Body of pancreas (tissue), 4 donors: ENCODE results near the gene PTGES. TPM values are rescaled to one million over a fixed set of nuclear protein-coding genes. Genes with fewer than 3 reads are reported as not detected.
"Not testable (repeated sequence)": the region's sequence is repeated elsewhere in the genome, so short reads cannot be mapped to it uniquely, and the experiment has no call there.

Experiments
- ATAC-seq: fragments of 150-250 bp; one replicate; pipeline ENCODE4 v1.9.1; 2016
- DNase-seq, 4 donors: peaks; one replicate each; pipeline ENCODE4 v3.0.0-alpha.2; 2019
- H3K27ac ChIP-seq, 4 donors: fragments of 200-600 bp; sonication (generic); 1 replicate in 3 of 4; 2 replicates in 1 of 4; pipeline versions ENCODE4 v1.5.1 to v1.6.1; 2016 to 2019; ENCODE audit warnings: mild to moderate bottlenecking in 1 of 4, mixed read lengths in 1 of 4, moderate library complexity in 1 of 4
- H3K27me3 ChIP-seq, 2 donors: fragments of 200-600 bp; sonication (generic); one replicate each; pipeline ENCODE4 v1.6.0; 2016; ENCODE audit warnings: mild to moderate bottlenecking in 1 of 2
- H3K36me3 ChIP-seq, 2 donors: fragments of 200-600 bp; sonication (generic); replicated peaks in 1 of 2; 2 replicates each; pipeline ENCODE4 v1.5.1; 2016; ENCODE audit warnings: low read depth in 2 of 2; ENCODE audit not compliant: insufficient read depth in 1 of 2
- H3K4me1 ChIP-seq: fragments of 200-600 bp; sonication (generic); one replicate; pipeline ENCODE4 v1.6.0; 2016
- H3K4me3 ChIP-seq, 2 donors: fragments of 200-600 bp; sonication (generic); 1 replicate in 1 of 2; 2 replicates in 1 of 2; pipeline ENCODE4 v1.5.1; 2016 to 2019
- H3K9me3 ChIP-seq, 3 donors: fragments of 200-600 bp; sonication (generic); 1 replicate in 2 of 3; 2 replicates in 1 of 3; pipeline ENCODE4 v1.5.1; 2016
- POLR2A ChIP-seq, 3 donors: fragments of 450-650 bp; IDR thresholded peaks; one replicate each; pipeline ENCODE4 v1.6.1; 2016; ENCODE audit warnings: antibody characterized with exemption in 3 of 3, mild to moderate bottlenecking in 2 of 3
- WGBS, 2 donors: methylation state at CpG; one replicate each; pipeline ENCODE4 v1.1.5; 2017; 5-methylcytosine and 5-hydroxymethylcytosine counted together
- intact Hi-C: fragments of 100-400 bp; cut with DNase I; formaldehyde crosslinking; loops from one replicate; pipeline ENCODE4 v1.15.1; 2023
- total RNA-seq, 2 donors: library from RNA; depleted of rRNA; stranded (reverse); fragments of >200 nt; gene quantifications; one replicate each; pipeline ENCODE4 v1.1.0, GENCODE V29; 2016
- TF ChIP-seq, protein P1 (sequence below), 7 experiments: fragments of 450-650 bp in 4 of 7; fragments of 200-600 bp in 3 of 7; sonication (generic) in 3 of 7; IDR thresholded peaks; one replicate each; pipeline ENCODE4 v1.5.1; 2016 to 2019; ENCODE audit warnings: antibody characterized with exemption in 7 of 7

The PTGES gene
- total RNA-seq, 2 donors from 2014 or later = 0.52 to 0.66 TPM

- H3K27me3 ChIP-seq = no peaks in the 10 kb centered on the region
- no peak for TF ChIP-seq POLR2A (IDR thresholded peaks at IDR 0.05)
- TF ChIP-seq, protein P1, sequence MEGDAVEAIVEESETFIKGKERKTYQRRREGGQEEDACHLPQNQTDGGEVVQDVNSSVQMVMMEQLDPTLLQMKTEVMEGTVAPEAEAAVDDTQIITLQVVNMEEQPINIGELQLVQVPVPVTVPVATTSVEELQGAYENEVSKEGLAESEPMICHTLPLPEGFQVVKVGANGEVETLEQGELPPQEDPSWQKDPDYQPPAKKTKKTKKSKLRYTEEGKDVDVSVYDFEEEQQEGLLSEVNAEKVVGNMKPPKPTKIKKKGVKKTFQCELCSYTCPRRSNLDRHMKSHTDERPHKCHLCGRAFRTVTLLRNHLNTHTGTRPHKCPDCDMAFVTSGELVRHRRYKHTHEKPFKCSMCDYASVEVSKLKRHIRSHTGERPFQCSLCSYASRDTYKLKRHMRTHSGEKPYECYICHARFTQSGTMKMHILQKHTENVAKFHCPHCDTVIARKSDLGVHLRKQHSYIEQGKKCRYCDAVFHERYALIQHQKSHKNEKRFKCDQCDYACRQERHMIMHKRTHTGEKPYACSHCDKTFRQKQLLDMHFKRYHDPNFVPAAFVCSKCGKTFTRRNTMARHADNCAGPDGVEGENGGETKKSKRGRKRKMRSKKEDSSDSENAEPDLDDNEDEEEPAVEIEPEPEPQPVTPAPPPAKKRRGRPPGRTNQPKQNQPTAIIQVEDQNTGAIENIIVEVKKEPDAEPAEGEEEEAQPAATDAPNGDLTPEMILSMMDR (IDR thresholded peaks at IDR 0.05) = no peak
- peaks cover 6% of the 10 kb centered on the region for H3K4me1 ChIP-seq
- H3K36me3 ChIP-seq = no peaks in the 10 kb centered on the region
- H3K9me3 ChIP-seq = no peaks in the 10 kb centered on the region
- DNase-seq (no peak), ATAC-seq (no peak)
- H3K27ac ChIP-seq = no peak overlapping the region
- 97 to 100% methylated on average over 4 of the region's 4 CpGs for WGBS, 2 donors
- intact Hi-C loops = no loop called here
- H3K4me3 ChIP-seq = no peak overlapping the region
Observed at GRCh38 chr9:129765764-129766317, 13.0 kb upstream of the PTGES start.

DNA sequence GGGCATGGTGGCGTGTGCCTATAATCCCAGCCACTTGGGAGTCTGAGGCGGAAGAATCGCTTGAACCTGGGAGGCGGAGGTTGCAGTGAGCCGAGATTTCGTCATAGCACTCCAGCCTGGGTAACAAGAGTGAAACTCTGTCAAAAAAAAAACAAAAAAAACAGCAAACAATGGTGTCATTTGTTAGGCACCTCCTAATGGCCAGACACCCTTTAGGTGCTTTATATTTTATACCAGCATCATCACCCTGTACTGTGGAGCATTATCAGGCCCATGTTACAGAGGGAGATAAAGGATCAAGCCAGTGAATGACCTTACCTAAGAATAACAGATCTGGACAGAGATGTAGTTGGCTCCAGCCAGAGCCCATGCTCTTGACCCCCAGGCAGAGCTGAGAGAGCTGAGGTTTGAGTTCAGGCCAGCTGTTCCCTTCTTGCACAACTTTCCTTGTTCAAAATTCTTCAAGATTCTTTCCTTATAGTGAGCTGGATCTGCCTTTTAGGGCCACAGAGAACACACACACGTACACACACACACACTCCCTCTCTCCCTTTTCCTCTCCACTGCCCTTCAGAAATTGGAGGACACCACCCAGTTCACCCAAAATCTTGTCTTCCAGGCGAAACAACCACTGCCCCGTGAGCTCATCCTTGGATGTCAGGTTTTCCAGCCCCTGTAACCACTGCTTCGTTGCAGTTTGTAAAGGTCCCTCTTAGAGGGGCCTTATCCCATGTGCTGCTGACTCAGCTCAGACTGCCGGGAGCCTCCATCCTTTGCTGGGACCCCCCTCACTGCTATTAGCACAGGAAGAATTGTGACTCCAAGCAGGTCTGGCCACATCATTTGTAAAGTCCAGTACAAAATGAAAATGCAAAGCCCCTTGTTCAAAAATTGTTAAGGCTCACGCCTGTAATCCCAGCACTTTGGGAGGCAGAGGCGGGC is 10.4 kb upstream of the PTGES start:
- Histone ChIP-seq H3K27me3 (no peaks in the 10 kb centered on the region), H3K4me1 (no peaks in the 10 kb centered on the region), H3K27ac (peak overlapping the region in 2 of 4 donors; percentile 37 to 45), H3K36me3 (no peaks in the 10 kb centered on the region), H3K4me3 (no peak overlapping the region), H3K9me3 (no peaks in the 10 kb centered on the region)
- TF ChIP-seq, protein P1 (IDR thresholded peaks at IDR 0.05) = no peak
- no peak for TF ChIP-seq POLR2A (IDR thresholded peaks at IDR 0.05)
- WGBS, 2 donors = 71 to 75% methylated on average over 13 of the region's 13 CpGs
- intact Hi-C loops = no loop called here
- DNase-seq (peak in 1 of 4 donors; percentile 41), ATAC-seq (peak; percentile 33)

DNA sequence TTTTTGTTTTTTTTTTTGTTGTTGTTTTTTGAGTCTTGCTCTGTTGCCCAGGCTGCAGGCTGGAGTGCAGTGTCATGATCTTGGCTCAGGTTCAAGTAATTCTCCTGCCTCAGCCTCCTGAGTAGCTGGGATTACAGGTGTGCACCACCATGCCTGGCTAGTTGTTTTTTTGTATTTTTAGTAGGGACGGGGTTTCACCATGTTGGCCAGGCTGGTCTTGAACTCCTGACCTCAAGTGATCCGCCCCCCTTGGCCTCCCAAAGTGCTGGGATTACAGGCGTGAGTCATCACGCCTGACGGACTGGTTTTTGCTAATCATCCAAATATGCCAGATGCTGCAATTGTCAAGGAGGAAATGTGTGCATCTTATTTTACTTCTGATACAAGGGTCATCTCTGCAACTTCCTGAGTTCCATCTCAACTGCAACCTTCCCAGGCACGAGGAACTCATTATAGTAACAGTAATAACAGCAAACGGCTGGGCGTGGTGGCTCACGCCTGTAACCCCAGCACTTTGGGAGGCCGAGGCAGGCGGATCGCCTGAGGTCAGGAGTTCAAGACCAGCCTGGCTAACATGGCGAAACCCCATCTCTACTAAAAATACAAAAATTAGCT is 9.6 kb upstream of the PTGES start:
- H3K4me1 ChIP-seq, H3K9me3 ChIP-seq, H3K36me3 ChIP-seq, H3K27me3 ChIP-seq, H3K4me3 ChIP-seq, intact Hi-C loops: not testable (repeated sequence)
- 63 to 73% methylated on average over 13 of the region's 13 CpGs for WGBS, 2 donors
- H3K27ac ChIP-seq = peak overlapping the region in 2 of 4 donors; percentile 37 to 47
- peak in 1 of 4 donors; percentile 43 for DNase-seq
- ATAC-seq = peak; percentile 30

GRCh38 chr9:129761901-129762369 is 9.1 kb upstream of the PTGES start:
- Histone ChIP-seq H3K36me3 (no peaks in the 10 kb centered on the region), H3K27ac (peak overlapping the region in 2 of 4 donors; percentile 28 to 47), H3K4me1 (no peaks in the 10 kb centered on the region), H3K9me3 (no peaks in the 10 kb centered on the region), H3K27me3 (no peaks in the 10 kb centered on the region), H3K4me3 (no peak overlapping the region)
- WGBS, 2 donors = 35 to 40% methylated on average over 3 to 6 of the region's 6 CpGs
- intact Hi-C loops = no loop called here
- no peak for TF ChIP-seq POLR2A (IDR thresholded peaks at IDR 0.05)
- TF ChIP-seq, protein P1 (IDR thresholded peaks at IDR 0.05) = no peak
- ATAC-seq = no peak
- peak in 1 of 4 donors; percentile 37 for DNase-seq

GRCh38 chr9:129761293-129761900 is 8.6 kb upstream of the PTGES start:
- no peak for TF ChIP-seq POLR2A (IDR thresholded peaks at IDR 0.05)
- TF ChIP-seq, protein P1 (IDR thresholded peaks at IDR 0.05) = no peak
- no peaks in the 10 kb centered on the region for H3K9me3 ChIP-seq
- H3K4me1 ChIP-seq = no peaks in the 10 kb centered on the region
- intact Hi-C loops = no loop called here
- H3K27ac ChIP-seq = peak overlapping the region in 2 of 4 donors; percentile 28 to 47
- no peak overlapping the region for H3K4me3 ChIP-seq
- H3K36me3 ChIP-seq = no peaks in the 10 kb centered on the region
- DNase-seq (peak; percentile 24 to 39 (median 32)), ATAC-seq (peak; percentile 60)
- WGBS, 2 donors = 65 to 66% methylated on average over 7 to 11 of the region's 11 CpGs
- H3K27me3 ChIP-seq = no peaks in the 10 kb centered on the region

DNA sequence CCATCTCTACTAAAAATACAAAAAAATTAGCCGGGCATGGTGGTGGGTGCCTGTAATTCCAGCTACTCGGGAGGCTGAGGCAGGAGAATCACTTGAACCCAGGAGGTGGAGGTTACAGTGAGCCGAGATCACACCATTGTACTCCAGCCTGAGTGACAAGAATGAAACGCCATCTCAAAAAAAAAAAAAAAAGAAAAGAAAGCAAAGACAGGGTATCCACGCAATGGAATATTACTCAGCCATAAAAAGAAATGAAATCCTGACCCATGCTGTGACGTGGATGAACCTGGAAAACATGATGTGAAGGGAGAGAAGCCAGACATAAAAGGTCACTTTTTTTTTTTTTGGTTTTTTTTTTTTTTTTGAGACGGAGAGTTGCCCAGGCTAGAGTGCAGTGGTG is 7.9 kb upstream of the PTGES start:
- H3K9me3 ChIP-seq, ATAC-seq, DNase-seq, H3K27me3 ChIP-seq, H3K27ac ChIP-seq, H3K36me3 ChIP-seq, H3K4me3 ChIP-seq, intact Hi-C loops, H3K4me1 ChIP-seq: not testable (repeated sequence)
- 80 to 81% methylated on average over 7 of the region's 7 CpGs for WGBS, 2 donors
